HG03108 (cell line): Measurements from ENCODE around the gene PLEKHH1.

Experiments used
- ATAC-seq: cut with Tn5 transposase; IDR thresholded peaks from one replicate; pipeline ENCODE4 v1.9.1; 2021; ENCODE audit warnings: moderate library complexity; ENCODE audit not compliant: unreplicated experiment

PLEKHH1 gene

GRCh38 chr14:67532998-67533753 lies at the start of gene PLEKHH1:
TSS of gene PLEKHH1 (plus strand) at chr14:67533290. CDS start at chr14:67541868, 8,578 bp downstream.
- peak; percentile 69 for ATAC-seq

DNA sequence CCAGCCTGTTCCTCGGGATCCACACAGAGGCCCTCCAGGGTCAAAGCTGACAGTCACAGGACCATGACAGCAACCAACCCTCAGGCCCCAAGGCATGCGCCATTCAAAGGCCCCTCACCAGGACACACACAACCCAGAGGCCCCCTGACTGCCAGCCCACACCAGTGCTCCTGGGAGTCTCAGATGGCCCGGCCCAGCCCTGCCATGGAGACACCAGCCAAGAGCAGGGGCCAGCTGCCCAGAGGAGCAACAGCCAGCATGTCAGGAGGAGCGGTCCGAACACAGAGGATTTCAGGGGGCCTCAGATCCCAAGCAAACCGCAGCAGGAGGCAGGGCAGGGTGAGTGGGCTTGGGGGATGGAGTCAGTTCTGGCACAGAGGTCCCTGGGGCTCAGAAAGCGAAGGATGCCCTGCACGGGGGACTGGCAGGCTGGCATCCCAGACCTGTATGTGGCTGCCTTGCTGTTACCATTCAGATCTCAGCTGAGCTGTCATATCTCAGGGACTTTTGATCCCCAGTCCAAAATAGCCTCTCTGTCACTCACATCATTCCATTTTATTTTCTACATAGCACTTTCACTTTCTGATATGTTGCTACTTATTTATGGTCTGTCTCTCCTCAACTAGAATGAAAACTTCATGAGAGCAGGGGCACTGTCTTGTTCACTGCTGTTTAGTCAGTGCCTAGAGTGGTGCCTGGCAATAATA lies 49.4 kb upstream of the PLEKHH1 start:
- ATAC-seq: no peak

GRCh38 chr14:67485501-67486095 lies 47.5 kb upstream of the PLEKHH1 start:
- ATAC-seq: no peak

- no peak for ATAC-seq
Measured at GRCh38 chr14:67486890-67487289, 46.2 kb upstream of the PLEKHH1 start.

- ATAC-seq: no peak
Measured at GRCh38 chr14:67487332-67487731, 45.8 kb upstream of the PLEKHH1 start.

DNA sequence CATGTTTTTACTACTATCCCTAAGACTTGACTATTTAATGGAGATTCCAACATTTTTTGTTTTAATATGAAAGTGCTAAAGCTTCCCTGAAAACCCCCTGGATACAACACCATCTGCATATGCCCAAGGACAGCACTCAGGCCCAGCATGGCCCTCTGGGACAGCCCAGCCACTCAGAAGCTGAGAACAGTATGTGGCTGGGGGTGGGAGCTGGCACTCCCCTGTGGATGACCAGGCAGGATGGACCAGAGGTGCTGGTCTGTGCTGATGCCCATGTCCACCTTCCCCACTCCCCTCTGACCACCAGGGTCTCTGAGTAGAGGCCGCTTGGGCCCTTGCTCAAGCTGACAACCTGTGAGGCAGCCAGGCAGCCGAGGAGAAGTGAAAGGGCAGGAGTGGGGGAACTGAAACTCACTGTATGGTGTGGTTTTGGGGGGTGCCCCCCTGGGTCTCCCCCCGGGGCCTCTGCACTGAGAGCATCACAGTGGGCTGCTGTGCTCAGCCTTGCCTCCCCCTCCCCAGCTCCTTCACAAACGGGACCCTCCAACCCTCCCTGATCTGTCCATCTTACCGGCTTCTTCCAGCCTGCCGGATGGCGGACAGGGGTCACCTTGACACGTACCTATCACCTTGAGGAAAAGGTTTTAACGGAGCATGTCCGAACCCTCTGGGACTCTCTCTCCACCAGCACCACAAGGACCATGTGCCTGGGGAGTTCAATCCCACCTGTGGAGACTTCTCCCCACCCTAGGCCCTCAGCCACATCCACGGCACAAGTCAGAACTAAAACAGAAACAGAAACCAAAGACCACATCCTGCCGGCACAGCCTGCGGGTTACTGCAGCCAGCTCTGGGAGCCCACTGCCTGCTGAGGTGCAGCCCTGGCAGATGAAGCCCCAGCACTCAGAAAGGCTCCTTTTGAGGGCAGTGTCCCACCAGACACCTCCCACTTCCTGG lies 44.9 kb upstream of the PLEKHH1 start, which contains the start of gene TMEM229B:
Gene TMEM229B, minus strand, starts transcription at position 785 of the 957 bp plus-strand sequence. CDS start 14,798 bp downstream, outside the sequence.
- ATAC-seq: peak; percentile 85

- no peak for ATAC-seq
Measured at GRCh38 chr14:67490196-67490595, 42.9 kb upstream of the PLEKHH1 start.

DNA sequence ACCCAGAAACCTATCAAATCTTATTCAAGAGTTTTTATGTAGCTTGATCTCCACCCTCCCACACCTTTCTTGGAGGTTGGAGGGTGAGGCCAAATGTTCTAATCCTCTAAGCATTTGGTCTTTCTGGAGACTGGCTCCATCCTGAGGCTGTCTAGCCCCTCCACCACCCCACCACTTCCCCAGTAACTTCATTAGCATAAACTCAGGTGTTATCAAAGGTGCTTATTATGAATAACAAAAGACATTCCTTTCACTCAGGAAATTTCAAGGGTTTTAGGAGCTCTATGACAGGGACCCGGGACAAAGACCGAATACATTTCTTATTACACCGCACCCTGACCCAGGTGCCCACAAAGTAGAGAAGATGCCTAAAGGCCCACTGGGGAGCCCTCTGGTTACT lies 41.8 kb upstream of the PLEKHH1 start:
- ATAC-seq: no peak

GRCh38 chr14:67491741-67492507 lies 41.2 kb upstream of the PLEKHH1 start:
- no peak for ATAC-seq

GRCh38 chr14:67492538-67492937 lies 40.6 kb upstream of the PLEKHH1 start:
- no peak for ATAC-seq

DNA sequence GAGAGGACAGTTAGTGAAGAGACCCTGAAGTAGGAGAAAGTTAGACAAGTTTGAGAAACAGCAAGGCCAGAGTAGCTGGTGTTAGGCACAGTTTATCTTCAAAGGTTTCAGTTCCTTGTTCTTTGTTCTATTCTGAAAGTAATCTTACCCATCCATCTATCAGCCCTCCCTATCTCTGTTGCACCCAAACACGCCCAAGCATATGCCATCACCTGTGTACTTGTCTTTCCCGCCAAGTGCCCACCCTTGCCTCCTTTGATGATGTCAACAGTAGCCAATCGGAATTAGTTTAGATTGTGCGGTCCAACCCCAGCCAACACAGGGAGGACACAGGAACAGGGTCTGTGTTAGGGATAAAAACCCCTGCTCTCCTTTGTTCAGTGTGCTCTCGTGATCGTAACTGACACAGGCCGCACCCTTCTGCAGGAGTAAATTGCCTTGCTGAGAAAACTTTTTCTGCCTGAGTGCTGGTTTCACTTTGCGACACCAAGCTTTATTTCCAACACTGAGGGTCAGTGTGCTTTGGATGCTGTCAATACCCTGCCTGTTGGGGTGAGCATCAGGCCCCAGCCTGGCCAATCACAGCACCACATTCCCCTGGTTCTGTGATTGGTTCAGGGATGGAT lies 39.9 kb upstream of the PLEKHH1 start:
- ATAC-seq: no peak

DNA sequence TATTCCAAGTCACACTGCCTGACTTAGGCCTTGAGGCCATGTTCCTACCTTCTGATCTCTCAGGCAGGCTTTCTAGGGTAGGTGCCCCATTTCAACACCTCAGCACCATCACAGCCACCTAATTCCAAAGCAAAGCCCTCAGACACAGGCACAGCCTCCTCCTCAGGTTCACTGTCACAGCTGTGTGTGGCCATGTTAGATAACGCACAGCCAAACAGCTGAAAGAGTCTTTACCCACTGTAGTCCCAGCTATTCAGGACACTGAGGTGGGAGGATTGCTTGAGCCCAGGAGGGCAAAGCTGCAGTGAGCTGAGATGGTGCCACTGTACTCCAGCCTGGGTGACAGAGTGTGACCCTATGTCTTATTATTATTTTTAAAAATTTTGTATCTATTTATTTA lies 37.3 kb upstream of the PLEKHH1 start:
- no peak for ATAC-seq

DNA sequence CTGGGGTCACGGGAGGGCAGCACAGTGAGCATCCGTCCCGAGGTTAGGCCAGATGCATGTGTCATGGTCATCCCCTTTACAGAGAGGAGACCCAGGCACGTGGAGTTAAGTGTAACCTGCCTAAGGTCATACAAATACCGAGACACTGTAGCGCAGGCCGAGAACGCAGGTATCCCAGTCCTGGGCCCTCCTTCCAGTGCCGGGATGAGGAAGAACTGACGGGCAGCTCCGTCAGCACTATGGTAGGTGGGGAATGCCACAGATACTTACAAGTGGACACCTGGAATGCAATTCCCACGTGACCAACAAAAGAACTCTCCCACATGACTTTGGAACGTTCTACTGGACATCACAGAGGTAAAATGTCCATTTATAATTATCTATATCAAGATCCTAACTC lies 35.9 kb upstream of the PLEKHH1 start:
- no peak for ATAC-seq

- no peak for ATAC-seq
Measured at GRCh38 chr14:67497716-67498115, 35.4 kb upstream of the PLEKHH1 start.

GRCh38 chr14:67500981-67501380 lies 32.1 kb upstream of the PLEKHH1 start:
- ATAC-seq: no peak

- ATAC-seq: no peak
Measured at GRCh38 chr14:67501670-67502069, 31.4 kb upstream of the PLEKHH1 start.

DNA sequence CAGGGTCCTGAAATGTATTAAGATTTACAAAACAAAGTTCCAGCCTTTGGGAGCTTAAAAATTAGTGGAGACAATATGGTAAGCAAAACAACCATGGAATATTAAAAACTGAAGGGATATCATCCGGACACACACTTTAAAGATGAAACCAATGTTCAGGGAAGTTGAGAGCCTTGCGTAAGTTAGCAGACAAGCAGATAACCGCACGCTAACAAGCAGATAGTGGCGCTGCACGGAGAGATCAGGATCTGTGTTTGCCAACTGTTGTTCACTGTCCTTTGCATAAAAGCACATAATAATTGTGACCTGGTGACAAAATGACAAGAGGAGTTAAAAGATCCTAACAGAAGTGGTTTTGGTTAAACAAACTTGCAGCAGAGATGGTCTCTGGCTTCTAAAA lies 30.2 kb upstream of the PLEKHH1 start:
- ATAC-seq: no peak

DNA sequence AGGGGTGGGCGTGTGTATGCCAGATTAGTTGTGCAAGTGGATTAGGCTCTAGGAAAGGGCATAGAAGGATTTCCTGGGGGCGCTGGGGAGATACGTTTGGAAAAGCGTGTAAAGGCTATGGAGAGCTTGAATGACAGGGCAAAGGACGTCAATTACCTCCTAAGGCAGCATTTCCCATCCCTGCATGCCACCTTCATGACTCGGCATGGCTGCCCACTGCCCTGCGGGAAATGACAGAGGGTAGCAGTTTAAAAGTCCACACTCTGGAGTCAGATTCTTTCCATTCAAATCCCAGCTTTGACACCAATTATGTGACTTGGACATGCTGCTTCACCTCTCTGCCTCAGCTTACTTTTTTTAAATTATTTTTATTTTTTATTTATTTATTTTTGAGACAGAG lies 29.8 kb upstream of the PLEKHH1 start:
- ATAC-seq: no peak

DNA sequence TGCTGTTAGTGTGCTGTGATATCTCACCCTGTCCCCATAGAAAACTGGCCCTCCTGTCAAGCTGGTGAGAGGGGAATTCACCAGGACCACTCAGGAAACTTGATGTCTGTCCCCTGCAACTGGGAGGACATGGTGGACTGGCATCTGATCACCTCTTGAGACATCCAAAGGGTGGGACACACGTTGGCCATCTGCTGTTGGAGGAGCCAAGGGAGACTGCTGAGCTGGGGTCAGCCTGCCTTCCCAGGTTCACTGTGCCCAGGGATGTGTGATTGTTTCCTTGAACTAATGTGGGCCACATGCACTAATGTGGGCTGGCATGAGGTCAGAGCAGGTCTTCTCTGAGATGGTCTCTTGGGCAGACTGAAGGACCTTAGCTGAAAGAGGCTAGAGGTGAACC lies 27.8 kb upstream of the PLEKHH1 start:
- ATAC-seq: no peak

GRCh38 chr14:67508956-67509355 lies 24.1 kb upstream of the PLEKHH1 start:
- ATAC-seq: no peak
